Tibial nerve (tissue), 4 donors: ENCODE results near the gene CCDC82.

Source experiments
- CTCF ChIP-seq, 5 experiments: fragments of 200-600 bp in 3 of 5; fragments of 450-650 bp in 2 of 5; sonication (generic) in 3 of 5; IDR thresholded peaks; one replicate each; pipeline ENCODE4 v1.5.1; 2016 to 2019; ENCODE audit warnings: antibody characterized with exemption in 5 of 5, mild to moderate bottlenecking in 3 of 5, moderate library complexity in 2 of 5
- EP300 ChIP-seq, 2 donors: sonication (generic); formaldehyde crosslinking; IDR thresholded peaks; one replicate each; pipeline ENCODE4 v1.6.1; 2017; ENCODE audit warnings: antibody characterized with exemption in 2 of 2, mild to moderate bottlenecking in 1 of 2

- TF ChIP-seq EP300 (IDR thresholded peaks at IDR 0.05) (peak in 1 of 2 donors; percentile 61), CTCF (IDR thresholded peaks at IDR 0.05) (peak; percentile 24 to 58 (median 43))
Observed at GRCh38 chr11:96341211-96342013, 48.3 kb downstream of the CCDC82 start.
